ENCODE data around the gene ZFYVE28.

The ZFYVE28 gene

DNA sequence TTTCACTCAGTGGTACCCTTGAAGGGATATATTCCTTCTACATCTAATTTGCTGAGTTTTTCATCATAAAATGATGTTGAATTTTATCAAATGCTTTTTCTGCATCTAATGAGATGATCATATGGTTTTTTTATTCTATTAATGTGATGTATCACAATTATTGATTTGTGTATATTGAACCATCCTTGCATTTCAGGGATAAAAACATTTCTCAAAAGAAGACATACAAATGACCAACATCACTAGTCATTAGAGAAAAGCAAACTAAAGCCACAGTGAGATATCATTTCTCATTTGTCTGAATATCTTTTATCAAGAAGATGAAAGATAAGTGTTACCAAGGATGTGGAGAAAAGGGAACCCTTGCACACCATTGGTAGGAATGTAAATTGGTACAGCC lies 90.9 kb downstream of the ZFYVE28 start:
- DNase-seq: no peak

DNA sequence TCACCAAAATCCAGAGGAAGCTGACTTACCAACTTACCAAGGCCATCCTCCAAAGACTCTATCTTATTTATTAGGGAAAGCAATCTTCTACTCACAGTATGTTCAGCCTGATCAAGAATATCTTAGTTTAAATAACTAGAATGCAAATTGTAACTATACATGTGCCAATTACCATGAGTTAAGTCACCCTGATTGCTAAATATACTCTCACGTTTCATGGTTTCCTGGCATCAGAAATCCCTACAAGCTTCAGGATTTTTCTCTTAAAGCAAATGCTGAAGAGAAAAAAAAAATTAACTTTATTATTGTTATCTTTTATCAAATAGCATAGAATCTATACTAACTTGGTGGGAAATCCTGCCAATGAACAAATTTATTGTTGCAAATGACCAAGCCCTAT lies 93.6 kb downstream of the ZFYVE28 start:
- no peak for DNase-seq

DNA sequence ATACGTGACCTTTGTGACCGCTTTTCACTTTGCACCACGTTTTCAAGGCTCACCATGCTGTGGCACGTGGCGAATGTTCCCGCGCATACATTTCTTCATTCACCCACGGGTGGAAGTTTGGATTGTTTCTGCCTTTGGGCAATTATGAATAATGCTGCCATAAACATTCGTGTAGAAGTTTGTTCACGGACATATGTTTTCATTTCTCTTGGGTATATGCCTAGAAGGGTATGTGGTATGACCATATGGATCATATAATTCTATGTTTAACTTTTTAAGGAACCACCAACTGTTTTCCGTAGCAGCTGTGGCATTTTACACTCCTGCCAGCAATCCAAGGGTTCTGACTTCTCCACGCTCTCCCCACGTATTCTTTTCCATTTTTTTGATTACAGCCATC lies 95.6 kb downstream of the ZFYVE28 start:
- no peak for DNase-seq

DNA sequence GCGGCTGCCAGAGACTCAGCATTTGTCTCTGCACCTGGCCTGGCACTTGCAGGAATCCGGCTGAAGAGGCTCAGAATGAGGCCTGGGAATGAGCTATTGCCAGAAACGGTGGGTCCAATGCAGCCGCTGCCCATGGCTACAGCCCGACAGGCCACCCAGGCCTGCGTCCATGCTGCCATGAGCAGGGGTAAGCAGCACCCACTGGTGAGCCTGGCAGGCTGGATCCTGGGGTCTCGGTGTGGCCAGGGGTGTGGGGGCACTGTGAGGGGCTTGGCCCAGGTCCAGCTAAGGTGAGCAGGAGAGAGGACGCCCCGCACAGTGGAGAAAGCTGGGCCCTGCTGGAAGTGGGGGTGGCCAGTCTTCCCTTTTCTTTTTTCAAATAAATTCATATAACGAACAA lies 96.2 kb downstream of the ZFYVE28 start:
- no peak for DNase-seq

DNA sequence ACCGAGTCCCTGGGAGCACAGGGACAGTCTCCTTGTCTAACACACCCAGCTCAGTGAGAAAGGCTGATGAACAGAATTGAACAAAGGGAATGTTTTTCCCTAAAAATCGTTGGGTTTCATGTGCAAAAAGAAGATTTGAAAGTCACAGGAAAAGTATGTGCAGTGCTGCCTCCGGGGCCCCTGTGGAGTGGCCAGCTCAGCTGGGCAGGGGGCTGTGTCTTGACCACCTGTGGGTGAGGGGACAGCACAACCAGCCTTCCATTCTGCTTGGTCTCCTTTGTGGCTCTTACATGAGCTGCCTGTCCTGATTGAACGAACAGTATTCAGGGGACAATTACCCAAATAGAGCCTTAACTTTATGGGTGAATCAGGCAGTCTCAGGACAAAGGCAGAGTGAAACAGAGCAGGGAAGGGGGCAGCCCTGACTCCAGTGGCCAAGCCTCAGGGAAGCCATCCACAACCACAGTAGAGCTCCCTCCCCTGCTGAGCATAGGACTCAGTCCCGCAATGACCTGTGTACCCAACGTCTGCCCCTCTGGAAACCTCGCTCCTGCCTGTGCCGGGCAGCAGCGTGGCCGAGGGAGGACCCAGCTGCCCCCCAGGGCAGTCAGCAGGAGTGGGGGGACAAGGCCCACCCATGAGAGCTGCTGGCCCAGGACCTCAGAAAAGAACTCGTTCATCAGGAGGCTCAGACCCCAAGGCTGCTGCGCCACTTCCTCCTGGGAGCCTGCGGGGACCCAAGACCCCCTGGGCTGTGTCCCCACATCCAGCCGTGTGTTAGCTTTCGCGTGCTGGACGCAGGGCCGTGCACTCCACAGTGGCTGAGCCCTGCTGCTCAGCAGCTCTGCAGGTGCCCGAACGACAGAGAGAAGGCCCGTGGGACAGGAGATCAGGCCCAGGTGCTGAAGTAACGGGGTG lies 96.9 kb downstream of the ZFYVE28 start:
- DNase-seq: no peak

GRCh38 chr4:2320746-2321145 lies 97.7 kb downstream of the ZFYVE28 start:
- no peak for DNase-seq

DNA sequence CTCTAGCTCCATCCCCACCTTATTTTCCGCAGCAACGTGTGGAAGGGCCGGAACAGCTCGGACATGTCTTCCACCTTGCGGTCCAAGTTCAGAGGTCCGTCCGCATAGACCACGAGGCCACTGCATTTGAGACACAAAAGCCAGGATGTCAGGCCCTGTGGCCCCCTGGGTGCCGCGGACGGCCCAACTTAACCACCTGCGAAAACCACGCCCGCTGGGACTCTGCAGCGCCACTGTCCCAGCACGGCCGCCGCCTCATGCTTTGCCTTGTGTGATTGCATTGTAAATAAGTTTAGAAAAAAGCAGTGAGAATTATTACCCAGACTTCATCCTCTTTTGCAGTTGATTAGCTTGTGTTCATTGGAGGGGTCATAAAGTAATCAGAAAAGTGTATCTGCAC lies 98.3 kb downstream of the ZFYVE28 start:
- DNase-seq: no peak

GRCh38 chr4:2318885-2319284 lies 99.6 kb downstream of the ZFYVE28 start:
- DNase-seq: no peak

GRCh38 chr4:2318476-2318875 lies 100.0 kb downstream of the ZFYVE28 start:
- DNase-seq: no peak

GRCh38 chr4:2313366-2313765 lies 105.1 kb downstream of the ZFYVE28 start:
- DNase-seq: no peak

DNA sequence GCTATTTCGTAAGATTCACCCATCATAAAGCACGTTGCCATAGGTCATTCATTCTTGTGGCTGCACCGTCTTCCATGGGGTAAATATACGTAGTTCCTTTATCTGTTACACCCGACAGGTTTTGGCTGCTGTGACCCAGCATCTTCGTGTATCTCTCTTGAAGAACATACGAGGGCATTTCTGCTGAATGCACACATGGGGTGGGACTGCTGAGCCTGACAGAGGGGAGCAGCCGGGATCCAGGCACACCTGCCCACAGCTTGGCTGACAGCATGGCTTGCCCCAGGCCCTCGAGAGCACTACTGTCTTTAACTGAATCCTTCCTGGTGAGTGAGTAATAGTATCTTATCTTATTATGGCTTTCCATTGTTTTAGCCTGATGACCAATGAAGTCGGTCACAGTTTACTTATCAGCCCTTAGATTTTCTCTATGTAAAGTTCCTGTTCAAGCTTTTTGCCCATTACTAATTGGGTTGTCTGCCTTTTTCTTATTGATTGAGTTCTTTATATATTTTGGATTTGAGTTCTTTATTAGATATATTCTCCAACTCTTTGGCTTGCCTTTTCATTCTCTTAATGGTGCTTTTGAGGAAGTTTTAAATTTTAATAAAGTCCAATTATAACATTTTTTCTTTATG lies 111.6 kb downstream of the ZFYVE28 start:
- no peak for DNase-seq

GRCh38 chr4:2305766-2306501 lies 112.5 kb downstream of the ZFYVE28 start:
- no peak for DNase-seq

DNA sequence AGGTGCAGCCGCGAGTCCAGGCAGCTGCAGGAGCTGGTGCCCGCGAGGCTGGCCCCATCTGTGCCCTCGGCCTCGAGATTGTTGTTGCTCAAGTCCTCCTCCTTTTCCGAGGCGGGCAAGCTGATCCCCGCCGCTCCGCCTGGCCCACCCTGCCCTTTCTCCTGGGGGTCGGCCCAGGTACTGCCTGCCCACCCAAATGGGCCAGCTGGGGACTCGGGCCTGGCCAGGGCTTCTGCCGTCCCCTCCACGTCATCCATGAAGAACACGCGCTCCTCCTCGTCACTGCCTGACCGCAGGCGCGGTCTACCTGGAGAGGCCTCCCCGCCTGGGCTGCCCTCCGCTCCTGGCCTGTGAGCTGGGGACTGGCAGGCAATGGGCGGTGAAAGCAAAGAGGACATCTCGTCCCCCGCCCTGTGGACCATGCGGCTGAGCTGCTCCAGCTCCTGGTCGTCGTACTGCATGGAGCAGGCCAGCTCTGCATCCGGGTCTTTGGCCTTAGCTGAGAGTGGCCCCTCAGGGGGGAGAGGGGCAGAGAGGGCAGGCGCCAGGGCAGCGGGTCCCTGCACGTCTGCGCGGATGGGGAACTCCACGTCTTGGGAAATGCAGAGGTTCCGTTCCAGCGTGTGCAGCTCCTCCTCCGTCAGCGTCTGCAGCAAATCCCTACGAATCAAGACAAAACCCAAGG lies 113.4 kb downstream of the ZFYVE28 start:
- DNase-seq: no peak

- no peak for DNase-seq
Observed at GRCh38 chr4:2304321-2304876, 114.0 kb downstream of the ZFYVE28 start.

- DNase-seq: no peak
Observed at GRCh38 chr4:2303686-2304320, 114.6 kb downstream of the ZFYVE28 start.

GRCh38 chr4:2303121-2303685 lies 115.2 kb downstream of the ZFYVE28 start:
- no peak for DNase-seq

DNA sequence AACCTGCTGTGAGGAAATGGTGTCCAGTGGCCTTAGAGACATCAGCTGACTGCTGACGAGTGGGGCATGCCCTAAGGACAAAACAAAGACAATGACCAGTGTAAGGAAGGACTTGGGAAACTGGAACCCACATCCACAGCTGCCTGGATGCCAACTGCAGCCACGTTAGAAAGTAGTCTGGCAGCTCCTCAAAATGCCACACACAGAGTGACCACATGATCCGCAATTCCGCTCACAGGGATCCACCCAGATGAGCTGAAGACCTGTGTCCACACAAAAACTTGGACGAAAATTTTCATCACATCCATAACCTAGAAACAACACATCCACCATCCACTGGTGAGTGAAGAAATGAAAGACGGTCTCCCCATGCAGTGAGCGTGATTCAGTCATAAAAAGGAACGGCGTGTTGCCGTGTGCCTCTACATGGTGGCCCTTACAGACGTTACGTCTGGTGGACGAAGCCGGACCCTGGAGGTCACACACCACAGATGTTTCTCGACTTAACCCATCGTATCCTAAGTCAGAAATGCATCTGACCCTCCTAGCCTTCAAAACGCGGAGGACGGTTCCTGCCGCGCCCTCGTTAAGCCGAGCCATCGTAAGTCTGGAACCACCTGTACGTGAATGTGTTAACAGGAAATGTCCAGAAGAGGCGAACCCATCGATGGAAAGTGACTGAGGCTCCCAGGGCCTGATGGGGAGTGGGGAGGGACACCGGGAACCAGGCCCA lies 115.9 kb downstream of the ZFYVE28 start:
- DNase-seq: no peak

DNA sequence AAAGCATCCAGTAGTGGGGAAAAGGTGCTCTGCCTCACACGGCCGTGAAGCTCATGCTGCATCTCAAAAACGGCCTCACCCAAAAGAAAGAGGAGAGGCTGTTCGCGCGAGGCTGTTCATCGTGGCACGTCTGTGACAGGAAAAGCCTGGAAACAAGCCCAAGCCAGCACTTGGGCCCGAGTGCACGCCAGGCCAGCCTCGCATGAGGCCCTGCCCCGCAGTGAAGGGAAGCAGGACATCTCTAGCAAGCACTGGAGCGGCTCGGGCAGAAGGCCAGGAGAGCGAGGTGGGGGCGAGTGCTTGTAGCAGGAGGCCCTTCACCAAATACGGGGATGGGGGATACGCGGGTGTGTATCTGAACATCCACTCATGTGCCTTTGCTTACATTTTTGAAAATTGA lies 116.6 kb downstream of the ZFYVE28 start:
- no peak for DNase-seq

GRCh38 chr4:2301225-2301642 lies 117.2 kb downstream of the ZFYVE28 start:
- DNase-seq: no peak

- DNase-seq: no peak
Observed at GRCh38 chr4:2300431-2301224, 117.8 kb downstream of the ZFYVE28 start.
